K562 (cell line): ENCODE data around the gene OR11G2.

Experiments used
- BCOR ChIP-seq: fragments of 450-650 bp; IDR thresholded peaks from 2 replicates; pipeline ENCODE4 v1.6.1; 2016
- HDGF ChIP-seq: fragments of 450-650 bp; IDR thresholded peaks from 2 replicates; pipeline ENCODE4 v1.6.1; 2016
- MAX ChIP-seq: sonication (generic); formaldehyde crosslinking; IDR thresholded peaks from 2 replicates; pipeline ENCODE4 v1.9.0; 2022; ENCODE audit warnings: mild to moderate bottlenecking, missing genetic modification reagents
- POLR2AphosphoS2 ChIP-seq: IDR thresholded peaks from 2 replicates; pipeline ENCODE4 v1.6.1; 2012; ENCODE audit warnings: low read length, improper control_type of control experiment
- SMARCB1 ChIP-seq: IDR thresholded peaks from 2 replicates; pipeline ENCODE4 v1.6.1; 2011; ENCODE audit warnings: improper control_type of control experiment, low read depth; ENCODE audit not compliant: insufficient read length
- SRSF9 ChIP-seq: fragments of 200-400 bp; formaldehyde crosslinking; IDR thresholded peaks from 2 replicates; pipeline ENCODE4 v1.6.1; 2017; ENCODE audit warnings: low read depth, low read length, borderline replicate concordance
- TAF1 ChIP-seq: IDR thresholded peaks from 2 replicates; pipeline ENCODE4 v1.6.1; 2011; ENCODE audit warnings: mild to moderate bottlenecking, low read length, moderate library complexity; ENCODE audit not compliant: insufficient read depth, control insufficient read depth, severe bottlenecking; ENCODE audit errors: extremely low read depth
- ZNF354B ChIP-seq: fragments of 250-450 bp; sonication (Bioruptor Pico); IDR thresholded peaks from 2 replicates; pipeline ENCODE4 v1.4.0; 2020
- ZNF77 ChIP-seq: fragments of 250-450 bp; sonication (Bioruptor Pico); IDR thresholded peaks from 2 replicates; pipeline ENCODE4 v1.5.0; 2020

DNA sequence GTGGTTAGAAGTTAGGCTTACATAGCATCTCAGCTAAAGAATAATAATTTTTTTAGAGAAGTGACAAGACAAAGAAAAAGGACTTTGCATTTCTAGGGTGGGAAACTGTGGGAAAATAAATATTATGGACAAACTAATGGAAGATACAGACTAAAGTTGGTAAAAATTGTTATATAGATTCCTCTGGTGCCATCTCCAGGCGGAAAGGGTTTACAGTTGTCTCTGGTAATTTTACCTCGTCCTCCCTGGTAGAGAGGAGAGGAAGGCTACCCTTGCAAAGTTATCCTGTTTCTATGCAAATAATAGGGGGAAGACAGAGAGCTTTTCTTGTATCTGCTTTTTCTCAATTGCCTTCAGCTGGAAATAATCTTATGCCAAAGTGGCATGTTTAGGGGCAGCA, 5.2 kb downstream of the OR11G2 start:
- TF ChIP-seq HDGF (no peak), TAF1 (no peak), SMARCB1 (no peak), SRSF9 (no peak), ZNF354B (CRISPR knock-in tag) (no peak), MAX (no peak), POLR2AphosphoS2 (no peak), ZNF77 (no peak), BCOR (no peak)
